HCT116 (cell line): ENCODE data around the gene NEMP1. TPM values are rescaled to one million over a fixed set of nuclear protein-coding genes. Genes with fewer than 3 reads are reported as not detected.
A peak's percentile ranks its signal among the peaks of the same experiment; 100 is the strongest.

Source experiments
- ATAC-seq: fragments of 200-7000 bp; cut with Tn5 transposase; 2 replicates; pipeline ENCODE4 v1.9.1; 2020; ENCODE audit warnings: mild to moderate bottlenecking, moderate library complexity
- BruUV-seq: library from RNA; stranded (reverse); fragments of 400-500 nt; replicated peaks from 2 replicates; lab custom pipeline; 2021; lab: Mats Ljungman, UMichigan
- CTCF ChIA-PET: fragments of 300-600 bp; sonication (Branson Sonifier 250); formaldehyde crosslinking; loops from one replicate; lab custom pipeline; 2021; ENCODE audit warnings: antibody characterized with exemption; lab: Charles Lee
- POLR2A ChIA-PET: fragments of 300-600, 350-600 bp; sonication (Branson Sonifier 250); formaldehyde crosslinking; loops from one replicate; lab custom pipeline; 2021; ENCODE audit warnings: antibody characterized with exemption; lab: Charles Lee
- RAD21 ChIA-PET, 2 experiments: fragments of 300-600 bp; sonication (Branson Sonifier 250); formaldehyde crosslinking; loops; one replicate each; lab custom pipeline; 2023; ENCODE audit warnings: low total read pairs in 2 of 2; ENCODE audit not compliant: uncharacterized antibody in 2 of 2, unreplicated experiment in 2 of 2, low non-redundant PET in 1 of 2; lab: Charles Lee
- DNase-seq: peaks from one replicate; pipeline ENCODE4 v3.0.0-alpha.2; 2010; ENCODE audit warnings: low read depth, low spot score
- H2AFZ ChIP-seq: fragments of 200-600 bp; shearing (Covaris generic), sonication (generic); 2 replicates; pipeline ENCODE4 v1.6.1; 2017; ENCODE audit warnings: low read depth, mixed run types, mixed read lengths, antibody characterized with exemption, low read length; ENCODE audit not compliant: poor library complexity, severe bottlenecking
- H3K27ac ChIP-seq: 2 replicates; pipeline ENCODE4 v1.5.1; 2012; ENCODE audit warnings: low read depth, low read length
- H3K27me3 ChIP-seq: fragments of 200-600 bp; sonication (generic); 2 replicates; pipeline ENCODE4 v1.6.1; 2016; ENCODE audit warnings: mixed run types, low read length, mixed read lengths; ENCODE audit not compliant: insufficient read depth
- H3K36me3 ChIP-seq, 2 experiments: fragments of 200-500 bp in 1 of 2; fragments of 200-600 bp in 1 of 2; sonication (Bioruptor generic) in 1 of 2; sonication (generic) in 1 of 2; 2 replicates each; pipeline versions ENCODE4 v1.5.1 to v1.6.1; 2014 to 2016; ENCODE audit warnings: low read length in 2 of 2, inconsistent platforms in 1 of 2, mixed read lengths in 1 of 2, mixed run types in 1 of 2; ENCODE audit not compliant: insufficient read depth in 2 of 2, control insufficient read depth in 1 of 2
- H3K4me1 ChIP-seq, 2 experiments: fragments of 200-600 bp in 1 of 2; sonication (generic) in 1 of 2; 2 replicates each; pipeline versions ENCODE4 v1.5.1 to v1.6.1; 2012 to 2017; ENCODE audit warnings: low read length in 2 of 2, inconsistent platforms in 1 of 2, mild to moderate bottlenecking in 1 of 2, mixed read lengths in 1 of 2, mixed run types in 1 of 2, moderate library complexity in 1 of 2; ENCODE audit not compliant: insufficient read depth in 2 of 2, control insufficient read depth in 1 of 2
- H3K4me2 ChIP-seq: fragments of 200-600 bp; sonication (generic); 2 replicates; pipeline ENCODE4 v1.6.1; 2017; ENCODE audit warnings: mixed run types, low read length, mixed read lengths
- H3K4me3 ChIP-seq, 2 experiments: fragments of 200-600 bp in 1 of 2; sonication (generic) in 1 of 2; replicated peaks in 1 of 2; 2 replicates each; pipeline ENCODE4 v1.5.1; 2011 to 2016; ENCODE audit warnings: low read length in 2 of 2, control low read depth in 1 of 2, low read depth in 1 of 2, mild to moderate bottlenecking in 1 of 2, mixed read lengths in 1 of 2, mixed run types in 1 of 2
- H3K79me2 ChIP-seq: fragments of 200-600 bp; sonication (generic); 2 replicates; pipeline ENCODE4 v1.6.1; 2017; ENCODE audit warnings: mild to moderate bottlenecking, mixed run types, low read length, moderate library complexity, mixed read lengths; ENCODE audit not compliant: insufficient read depth
- H3K9ac ChIP-seq: fragments of 200-600 bp; sonication (generic); 2 replicates; pipeline ENCODE4 v1.6.1; 2016; ENCODE audit warnings: low read length, mixed read lengths
- H3K9me2 ChIP-seq: fragments of 200-600 bp; sonication (generic), shearing (Covaris generic); 2 replicates; pipeline ENCODE4 v1.6.1; 2017; ENCODE audit warnings: mixed run types, mild to moderate bottlenecking, moderate library complexity; ENCODE audit not compliant: insufficient read depth
- H3K9me3 ChIP-seq, 2 experiments: fragments of 200-500 bp in 1 of 2; fragments of 200-600 bp in 1 of 2; sonication (Bioruptor generic) in 1 of 2; sonication (generic) in 1 of 2; 2 replicates each; pipeline ENCODE4 v1.6.1; 2014 to 2017; ENCODE audit warnings: low read length in 2 of 2, mixed read lengths in 2 of 2, inconsistent platforms in 1 of 2, low read depth in 1 of 2, mild to moderate bottlenecking in 1 of 2, mixed run types in 1 of 2, moderate library complexity in 1 of 2; ENCODE audit not compliant: control insufficient read depth in 1 of 2, insufficient read depth in 1 of 2
- H4K20me1 ChIP-seq: fragments of 200-600 bp; sonication (generic), shearing (Covaris generic); 2 replicates; pipeline ENCODE4 v1.6.1; 2017; ENCODE audit warnings: mixed run types, mild to moderate bottlenecking, moderate library complexity; ENCODE audit not compliant: insufficient read depth
- CEBPB ChIP-seq: IDR thresholded peaks from 2 replicates; pipeline ENCODE4 v1.6.1; 2012; ENCODE audit warnings: low read depth
- EGR1 ChIP-seq: IDR thresholded peaks from 2 replicates; pipeline ENCODE4 v1.6.1; 2012; ENCODE audit warnings: low read depth
- EZH2 ChIP-seq: fragments of 200-600 bp; sonication (generic); IDR thresholded peaks from 2 replicates; pipeline ENCODE4 v1.6.1; 2017; ENCODE audit warnings: antibody characterized with exemption, mixed run types
- EZH2phosphoT487 ChIP-seq: fragments of 200-600 bp; IDR thresholded peaks from 2 replicates; pipeline ENCODE4 v1.6.1; 2018; ENCODE audit warnings: antibody characterized with exemption, borderline replicate concordance
- POLR2A ChIP-seq: IDR thresholded peaks from 2 replicates; pipeline ENCODE4 v1.7.0; 2011; ENCODE audit warnings: borderline replicate concordance; ENCODE audit not compliant: insufficient read depth, insufficient read length; ENCODE audit errors: extremely low read depth
- POLR2AphosphoS5 ChIP-seq: IDR thresholded peaks from 2 replicates; pipeline ENCODE4 v1.6.1; 2011; ENCODE audit warnings: mild to moderate bottlenecking, low read depth, low read length, moderate library complexity
- SIN3A ChIP-seq: IDR thresholded peaks from 2 replicates; pipeline ENCODE4 v1.6.1; 2012; ENCODE audit warnings: low read depth
- ZFX ChIP-seq: fragments of 450-650 bp; IDR thresholded peaks from 2 replicates; pipeline ENCODE4 v1.6.1; 2017
- ZNF274 ChIP-seq: fragments of 200-500 bp; sonication (Bioruptor generic); IDR thresholded peaks from 2 replicates; pipeline ENCODE4 v1.6.1; 2014; ENCODE audit warnings: mild to moderate bottlenecking, low read depth, low read length, inconsistent platforms
- intact Hi-C: fragments of 100-400 bp; cut with micrococcal nuclease; formaldehyde crosslinking; loops from 2 replicates; pipeline ENCODE4 v1.10.0; 2022
- total RNA-seq: library from RNA; stranded (reverse); gene quantifications from one replicate; pipeline ENCODE4 v1.2.1, GENCODE V29; 2021; ENCODE audit not compliant: unreplicated experiment
- TF ChIP-seq, protein P1 (sequence below): IDR thresholded peaks from 2 replicates; pipeline ENCODE4 v1.6.1; 2011; ENCODE audit warnings: mild to moderate bottlenecking, low read length, moderate library complexity; ENCODE audit not compliant: insufficient replicate concordance; ENCODE audit errors: extremely low read depth
- TF ChIP-seq, protein P2 (sequence below), 3 experiments: fragments of 200-600 bp in 1 of 3; sonication (generic) in 1 of 3; IDR thresholded peaks in 2 of 3; conservative IDR thresholded peaks in 1 of 3; 2 replicates each; pipeline ENCODE4 v1.5.1; 2012 to 2017; ENCODE audit warnings: low read depth in 2 of 3, low read length in 2 of 3, antibody characterized with exemption in 1 of 3, borderline replicate concordance in 1 of 3, control low read depth in 1 of 3, mild to moderate bottlenecking in 1 of 3, mixed read lengths in 1 of 3, mixed run types in 1 of 3, moderate library complexity in 1 of 3; ENCODE audit not compliant: insufficient read depth in 1 of 3
- TF ChIP-seq, protein P3 (sequence below): IDR thresholded peaks from 2 replicates; pipeline ENCODE4 v1.6.1; 2012

NEMP1 gene
- total RNA-seq, 1 experiment from 2014 or later: 35.2 TPM

DNA sequence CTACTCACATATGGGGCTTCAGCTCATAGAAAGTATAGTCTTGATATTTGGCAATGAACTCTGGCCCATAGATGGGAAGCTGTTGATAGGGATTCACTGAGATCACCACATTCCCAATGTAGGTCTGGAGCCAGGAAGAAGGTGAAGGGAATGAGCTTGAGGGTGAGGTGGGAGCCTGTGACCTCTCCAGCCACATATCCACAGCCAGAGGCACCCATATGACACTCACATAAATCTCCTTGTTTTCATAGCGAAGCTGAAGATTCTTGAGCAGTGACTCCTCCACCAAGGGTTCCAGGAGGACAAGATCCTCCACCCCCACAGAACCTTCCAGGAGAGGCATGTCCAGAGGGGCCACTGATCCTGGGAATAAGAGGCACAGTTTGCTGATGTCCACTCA, 30.6 kb downstream of the NEMP1 start:
- intact Hi-C loops: no loop called here
- no TSS peak for BruUV-seq
- Histone ChIP-seq H3K4me1 (peaks cover 4 to 26% of the 10 kb centered on the region in 2 experiments), H3K36me3 (no peaks in the 10 kb centered on the region), H3K27me3 (peaks cover 5% of the 10 kb centered on the region; the same call in 1 of the 2 replicates), H4K20me1 (no peaks in the 10 kb centered on the region), H3K27ac (no peak overlapping the region), H3K4me2 (peak overlapping the region; percentile 8; the same call in 1 of the 2 replicates), H3K9me3 (no peaks in the 10 kb centered on the region), H2AFZ (no peak overlapping the region), H3K79me2 (no peaks in the 10 kb centered on the region), H3K9me2 (no peaks in the 10 kb centered on the region), H3K9ac (no peak overlapping the region), H3K4me3 (no peak overlapping the region)
- ChIA-PET CTCF (no interaction called here), POLR2A (interaction anchor here (1.5 kb wide), 1 partner anchor 40 kb away, joined by 3 read pairs; no protein-coding TSS in a partner anchor), RAD21 (no interaction called here)
- TF ChIP-seq, protein P1, sequence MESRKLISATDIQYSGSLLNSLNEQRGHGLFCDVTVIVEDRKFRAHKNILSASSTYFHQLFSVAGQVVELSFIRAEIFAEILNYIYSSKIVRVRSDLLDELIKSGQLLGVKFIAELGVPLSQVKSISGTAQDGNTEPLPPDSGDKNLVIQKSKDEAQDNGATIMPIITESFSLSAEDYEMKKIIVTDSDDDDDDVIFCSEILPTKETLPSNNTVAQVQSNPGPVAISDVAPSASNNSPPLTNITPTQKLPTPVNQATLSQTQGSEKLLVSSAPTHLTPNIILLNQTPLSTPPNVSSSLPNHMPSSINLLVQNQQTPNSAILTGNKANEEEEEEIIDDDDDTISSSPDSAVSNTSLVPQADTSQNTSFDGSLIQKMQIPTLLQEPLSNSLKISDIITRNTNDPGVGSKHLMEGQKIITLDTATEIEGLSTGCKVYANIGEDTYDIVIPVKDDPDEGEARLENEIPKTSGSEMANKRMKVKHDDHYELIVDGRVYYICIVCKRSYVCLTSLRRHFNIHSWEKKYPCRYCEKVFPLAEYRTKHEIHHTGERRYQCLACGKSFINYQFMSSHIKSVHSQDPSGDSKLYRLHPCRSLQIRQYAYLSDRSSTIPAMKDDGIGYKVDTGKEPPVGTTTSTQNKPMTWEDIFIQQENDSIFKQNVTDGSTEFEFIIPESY: no peak
- TF ChIP-seq EZH2: no peak
- TF ChIP-seq, protein P2, sequence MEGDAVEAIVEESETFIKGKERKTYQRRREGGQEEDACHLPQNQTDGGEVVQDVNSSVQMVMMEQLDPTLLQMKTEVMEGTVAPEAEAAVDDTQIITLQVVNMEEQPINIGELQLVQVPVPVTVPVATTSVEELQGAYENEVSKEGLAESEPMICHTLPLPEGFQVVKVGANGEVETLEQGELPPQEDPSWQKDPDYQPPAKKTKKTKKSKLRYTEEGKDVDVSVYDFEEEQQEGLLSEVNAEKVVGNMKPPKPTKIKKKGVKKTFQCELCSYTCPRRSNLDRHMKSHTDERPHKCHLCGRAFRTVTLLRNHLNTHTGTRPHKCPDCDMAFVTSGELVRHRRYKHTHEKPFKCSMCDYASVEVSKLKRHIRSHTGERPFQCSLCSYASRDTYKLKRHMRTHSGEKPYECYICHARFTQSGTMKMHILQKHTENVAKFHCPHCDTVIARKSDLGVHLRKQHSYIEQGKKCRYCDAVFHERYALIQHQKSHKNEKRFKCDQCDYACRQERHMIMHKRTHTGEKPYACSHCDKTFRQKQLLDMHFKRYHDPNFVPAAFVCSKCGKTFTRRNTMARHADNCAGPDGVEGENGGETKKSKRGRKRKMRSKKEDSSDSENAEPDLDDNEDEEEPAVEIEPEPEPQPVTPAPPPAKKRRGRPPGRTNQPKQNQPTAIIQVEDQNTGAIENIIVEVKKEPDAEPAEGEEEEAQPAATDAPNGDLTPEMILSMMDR (IDR thresholded peaks at IDR 0.05 in 2 of 3, conservative IDR thresholded peaks at IDR 0.05 in 1 of 3; ENCODE audit: borderline replicate concordance in 1 of 3, insufficient read depth in 1 of 3, low read depth in 2 of 3, low read length in 2 of 3): no peak
- TF ChIP-seq EGR1: no peak
- TF ChIP-seq, protein P3, sequence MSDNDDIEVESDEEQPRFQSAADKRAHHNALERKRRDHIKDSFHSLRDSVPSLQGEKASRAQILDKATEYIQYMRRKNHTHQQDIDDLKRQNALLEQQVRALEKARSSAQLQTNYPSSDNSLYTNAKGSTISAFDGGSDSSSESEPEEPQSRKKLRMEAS: no peak
- no peak for TF ChIP-seq POLR2AphosphoS5
- TF ChIP-seq SIN3A: no peak
- TF ChIP-seq CEBPB: no peak
- no peak for TF ChIP-seq POLR2A
- no peak for TF ChIP-seq ZFX
- no peak for TF ChIP-seq EZH2phosphoT487
- no peak for TF ChIP-seq ZNF274
- DNase-seq (no peak), ATAC-seq (no peak)
